NCI-H187 (cell line): ENCODE measurements around the gene ALDH7A1.
"Not testable (repeated sequence)": the region's sequence is repeated elsewhere in the genome, so short reads cannot be mapped to it uniquely, and the experiment has no call there.

Experiments used
- DNase-seq, 2 experiments: peaks; one replicate each; lab custom pipeline; 2025; lab: John Stamatoyannopoulos, UW

The ALDH7A1 gene

GRCh38 chr5:126534553-126534952 lies 60.5 kb downstream of the ALDH7A1 start:
- DNase-seq = no peak

DNA sequence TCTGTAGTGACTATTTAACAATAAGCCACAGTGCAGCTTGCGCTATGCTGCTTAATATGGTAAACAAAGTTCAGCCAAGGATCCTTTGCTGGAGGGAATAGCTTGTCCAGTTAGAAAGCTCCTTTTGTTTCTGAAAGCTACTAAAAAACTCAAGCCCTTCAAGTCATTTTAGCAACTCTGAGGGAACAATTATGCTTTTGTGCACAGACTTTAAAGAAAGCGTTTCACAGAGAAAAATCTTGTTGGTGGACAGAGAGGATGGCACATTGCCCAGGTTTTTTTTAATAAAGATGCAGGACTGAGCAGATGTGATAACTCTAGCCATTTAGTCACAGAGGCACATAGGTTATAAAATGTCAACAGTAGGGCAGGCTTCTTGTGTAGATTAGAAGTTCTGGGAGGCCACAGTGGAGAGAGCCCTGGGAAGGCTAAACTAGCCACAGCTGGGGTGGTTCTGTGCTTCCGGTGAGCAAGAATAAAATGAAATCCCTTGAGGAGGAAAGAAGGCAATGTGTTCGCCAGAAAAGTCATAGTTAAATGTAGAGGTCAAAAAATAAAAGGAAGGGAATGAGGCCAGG lies 63.4 kb downstream of the ALDH7A1 start:
- no peak for DNase-seq

GRCh38 chr5:126527892-126528291 lies 67.1 kb downstream of the ALDH7A1 start:
- no peak for DNase-seq

GRCh38 chr5:126527158-126527557 lies 67.9 kb downstream of the ALDH7A1 start:
- DNase-seq = no peak

- no peak for DNase-seq
These were observed 68.5 kb downstream of the ALDH7A1 start for GRCh38 chr5:126526493-126526892.

GRCh38 chr5:126525630-126526245 lies 69.3 kb downstream of the ALDH7A1 start:
- DNase-seq = no peak

DNA sequence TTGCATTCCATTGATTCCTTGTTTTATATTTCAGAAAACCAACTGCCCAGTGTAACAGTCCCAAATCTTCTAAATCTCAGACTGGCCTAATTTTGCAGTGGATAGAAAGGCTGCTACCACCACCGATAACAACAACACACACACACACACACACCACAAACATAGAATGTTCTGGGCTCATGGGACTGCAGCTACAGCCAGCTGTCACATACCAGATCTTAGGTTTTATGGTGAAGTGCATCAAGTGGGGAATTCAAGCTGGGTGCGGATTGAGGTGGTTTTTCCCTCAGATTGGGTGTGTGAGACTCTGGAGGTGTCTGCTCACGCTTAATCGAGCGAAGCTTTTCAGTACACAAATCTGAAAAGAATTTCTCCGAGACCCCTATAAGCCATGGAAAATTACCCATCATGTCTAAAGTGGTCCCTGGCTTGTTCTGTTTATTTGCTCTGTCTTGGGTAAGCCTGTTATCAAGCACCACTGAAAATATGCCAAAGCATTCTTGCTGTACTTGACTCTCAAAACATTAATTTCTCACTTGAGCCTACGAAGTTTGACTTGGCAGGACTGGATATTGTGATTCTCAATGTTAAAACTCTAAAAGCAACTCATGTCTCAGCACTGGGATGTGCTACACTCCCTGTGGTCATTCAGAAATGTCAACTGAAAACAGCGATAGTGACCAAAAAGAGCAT lies 71.1 kb downstream of the ALDH7A1 start:
- no peak for DNase-seq

DNA sequence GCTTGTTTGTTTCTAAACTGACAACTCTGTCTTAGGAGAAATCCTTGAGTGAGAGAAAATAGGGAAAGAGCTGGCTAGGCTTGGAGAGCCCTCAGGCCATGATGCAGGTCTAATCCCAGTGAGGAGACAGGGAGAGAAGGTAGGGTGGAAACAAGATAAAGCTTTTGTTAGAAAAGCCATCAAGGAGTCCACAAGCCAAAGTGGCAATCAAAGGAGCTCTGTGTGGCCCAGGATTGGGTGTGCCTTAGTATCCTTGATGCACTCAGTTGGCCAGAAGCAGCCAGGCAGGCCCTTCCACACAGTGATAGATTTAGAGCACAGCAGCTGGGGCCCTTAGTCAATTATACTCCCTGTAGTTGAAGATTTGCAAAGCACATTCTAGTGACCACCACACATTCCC lies 73.9 kb downstream of the ALDH7A1 start:
- DNase-seq = no peak

DNA sequence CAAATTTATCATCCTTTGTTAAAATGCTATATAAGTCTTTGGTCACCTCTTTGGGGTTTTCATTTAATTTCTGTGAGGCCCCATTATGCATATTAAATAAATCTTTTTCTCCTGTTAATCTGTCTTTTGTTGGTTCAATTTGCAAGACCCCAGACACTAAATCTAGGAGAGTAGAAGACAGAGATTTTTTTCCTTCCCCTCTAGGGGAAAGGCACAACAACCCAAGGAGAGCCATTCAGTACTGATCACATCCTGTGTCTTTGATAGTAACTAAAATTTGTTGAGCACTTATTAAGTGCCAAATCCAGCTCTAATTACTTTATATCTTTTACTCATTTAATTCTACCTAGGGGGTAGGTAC lies 74.4 kb downstream of the ALDH7A1 start:
- DNase-seq = no peak

DNA sequence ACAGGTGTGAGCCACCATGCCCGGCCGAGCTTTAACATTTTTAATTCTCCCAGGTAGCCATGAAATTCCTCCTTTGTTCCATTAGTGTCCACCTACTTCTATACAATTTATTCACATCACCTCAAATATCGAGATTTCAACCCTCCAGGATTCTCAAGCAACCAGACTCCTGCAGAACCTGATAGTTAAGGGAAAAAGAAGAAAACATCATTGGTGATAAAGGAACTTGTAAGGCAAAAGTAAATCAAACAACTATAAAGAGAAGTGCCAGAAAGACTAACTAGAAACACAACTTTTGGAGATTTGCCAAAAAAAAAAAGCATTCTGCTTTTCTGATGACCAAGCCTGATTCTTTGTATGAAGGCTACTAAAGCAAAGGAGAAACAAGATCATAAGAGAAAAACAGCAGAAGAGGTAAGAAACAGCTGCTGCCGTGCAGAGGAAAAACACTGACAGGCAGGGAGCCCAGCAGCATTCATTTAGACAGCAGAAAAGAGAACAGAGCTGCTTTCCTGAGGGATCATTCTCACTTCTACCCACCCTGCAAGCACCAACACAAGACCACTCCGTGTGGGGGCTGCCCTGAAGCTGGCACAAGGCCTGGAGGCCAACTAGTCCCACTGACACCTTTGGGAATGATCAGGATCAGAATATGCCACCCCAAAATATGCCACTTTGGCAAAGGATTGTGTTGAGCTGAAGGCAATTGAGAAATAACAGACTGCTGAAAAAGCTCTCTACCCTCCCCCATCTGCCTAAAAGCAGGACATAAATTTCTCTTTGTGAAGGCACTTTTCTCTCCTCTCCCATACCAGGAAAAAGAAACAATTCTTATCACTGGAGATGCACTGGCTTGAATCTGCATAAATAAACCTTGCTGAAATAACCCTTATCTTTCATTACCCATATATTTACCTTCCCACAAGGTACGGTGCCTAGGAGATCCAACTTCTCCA lies 75.1 kb downstream of the ALDH7A1 start:
- DNase-seq = no peak

DNA sequence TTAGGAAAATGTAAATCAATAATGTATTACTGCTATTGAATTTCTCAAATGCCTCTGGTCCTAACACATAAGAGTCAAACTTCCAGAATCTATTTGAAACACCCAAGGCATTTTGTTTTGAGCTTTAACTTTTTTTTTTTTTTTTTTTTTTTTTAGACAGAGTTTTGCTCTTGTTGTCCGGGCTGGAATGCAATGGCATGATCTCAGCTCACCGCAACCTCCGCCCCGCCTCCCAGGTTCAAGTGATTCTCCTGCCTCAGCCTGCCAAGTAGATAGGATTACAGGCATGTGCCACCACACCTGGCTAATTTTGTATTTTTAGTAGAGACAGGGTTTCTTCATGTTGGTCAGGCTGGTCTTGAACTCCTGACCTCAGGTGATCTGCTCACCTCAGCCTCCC lies 75.8 kb downstream of the ALDH7A1 start:
- DNase-seq = not testable (repeated sequence)

DNA sequence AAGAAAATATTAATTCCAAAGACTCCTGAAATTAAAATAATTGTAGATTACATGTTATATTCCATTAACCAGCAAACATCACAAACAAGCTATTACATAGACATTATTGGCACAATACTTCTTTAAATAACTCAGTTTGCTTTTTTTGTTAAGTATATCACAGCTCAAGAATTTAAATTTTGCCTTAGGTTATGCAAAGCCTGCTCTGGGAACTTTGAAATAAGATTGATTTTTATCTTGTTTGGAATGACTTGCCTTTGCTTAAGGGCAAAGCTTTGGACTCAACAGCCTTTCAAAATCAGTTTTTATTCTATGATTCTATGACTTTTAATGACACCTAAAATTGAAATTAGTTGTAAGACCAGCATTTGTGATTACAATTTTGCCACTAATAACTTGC lies 78.2 kb downstream of the ALDH7A1 start:
- no peak for DNase-seq

DNA sequence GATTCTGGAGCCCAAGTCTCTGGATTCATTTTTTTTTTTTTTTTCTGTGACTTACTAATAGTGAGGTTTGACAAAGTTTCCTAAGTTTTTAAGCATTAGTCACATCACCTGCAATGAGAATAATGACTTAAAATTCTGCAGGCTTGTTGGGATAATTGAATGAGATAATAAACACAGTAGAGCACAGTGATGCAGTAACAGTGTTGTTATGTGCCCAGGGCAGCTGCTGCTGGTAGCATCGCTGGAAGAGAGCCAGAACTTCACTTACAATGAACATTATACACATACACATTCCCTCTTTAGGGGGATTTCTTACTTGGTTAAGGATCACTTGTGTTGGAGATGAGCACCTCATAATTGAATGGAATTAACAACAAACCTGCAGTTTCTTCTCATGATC lies 78.9 kb downstream of the ALDH7A1 start:
- DNase-seq = peak; percentile 36 to 75

GRCh38 chr5:126515337-126515736 lies 79.7 kb downstream of the ALDH7A1 start:
- no peak for DNase-seq

DNA sequence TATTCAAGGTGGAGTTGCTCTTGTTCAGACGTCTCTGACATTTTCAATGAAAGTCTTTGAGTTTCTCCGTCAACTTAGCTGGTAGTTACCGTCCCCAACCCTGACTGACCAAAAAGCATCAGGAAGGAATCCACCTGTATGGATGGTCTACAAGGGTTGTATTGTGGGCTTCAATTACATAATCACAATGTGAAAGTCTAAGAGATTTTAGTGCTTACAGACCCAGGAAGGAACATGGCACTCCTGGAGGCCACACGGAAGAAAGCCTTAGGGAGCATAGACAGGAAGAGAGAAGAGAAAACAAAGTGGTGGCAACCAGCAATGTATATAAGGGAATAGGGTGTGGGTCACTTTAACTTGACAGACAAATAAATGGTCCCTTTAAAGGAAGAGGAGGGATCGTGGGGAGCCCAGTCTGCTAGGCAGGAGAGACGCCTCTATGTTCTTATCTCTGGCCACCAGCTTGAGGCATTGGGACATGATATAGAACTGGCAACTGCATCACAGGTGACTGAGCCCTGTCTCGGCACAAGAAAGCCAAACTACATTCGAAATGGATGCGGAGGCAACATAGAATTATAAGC lies 80.4 kb downstream of the ALDH7A1 start:
- no peak for DNase-seq

- DNase-seq = no peak
These were observed 80.9 kb downstream of the ALDH7A1 start for GRCh38 chr5:126514131-126514557.

GRCh38 chr5:126513703-126514102 lies 81.3 kb downstream of the ALDH7A1 start:
- no peak for DNase-seq

DNA sequence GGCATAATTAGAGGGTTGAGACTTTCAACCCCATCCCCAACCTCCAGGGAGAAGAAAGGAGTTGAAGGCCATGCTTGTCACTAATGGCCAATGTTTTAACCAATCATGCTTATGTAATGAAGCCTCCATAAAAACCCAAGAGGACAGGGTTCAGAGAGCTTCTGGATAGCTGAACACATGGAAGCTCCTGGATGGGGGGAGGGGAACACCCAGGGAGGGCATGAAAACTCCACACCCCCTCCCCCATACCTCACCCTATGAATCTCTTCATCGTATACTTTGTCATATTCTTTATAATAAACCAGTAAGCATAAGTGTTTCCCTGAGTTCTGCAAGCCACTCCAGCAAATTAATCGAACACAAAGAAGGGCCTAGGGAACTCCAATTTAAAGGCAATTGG lies 81.7 kb downstream of the ALDH7A1 start:
- DNase-seq = no peak

DNA sequence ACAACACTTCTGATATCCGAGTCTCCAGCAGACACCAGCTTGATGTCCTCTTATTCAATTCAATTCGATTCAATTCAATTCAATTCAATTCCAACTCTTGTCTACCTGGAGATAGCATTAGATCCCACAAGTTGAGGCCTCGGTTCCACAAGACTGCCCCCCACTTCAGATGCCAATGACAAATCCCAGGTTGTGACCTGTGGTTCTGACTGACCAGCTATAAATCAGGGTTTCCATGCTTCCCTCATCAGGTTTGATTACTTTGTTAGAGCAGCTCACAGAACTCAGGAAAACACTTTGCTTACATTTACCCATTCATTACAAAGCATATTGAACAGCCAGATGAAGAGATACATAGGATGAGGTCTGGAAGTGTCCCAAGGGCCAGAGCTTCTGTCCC lies 82.6 kb downstream of the ALDH7A1 start:
- no peak for DNase-seq

- DNase-seq = no peak
These were observed 83.1 kb downstream of the ALDH7A1 start for GRCh38 chr5:126511961-126512360.

DNA sequence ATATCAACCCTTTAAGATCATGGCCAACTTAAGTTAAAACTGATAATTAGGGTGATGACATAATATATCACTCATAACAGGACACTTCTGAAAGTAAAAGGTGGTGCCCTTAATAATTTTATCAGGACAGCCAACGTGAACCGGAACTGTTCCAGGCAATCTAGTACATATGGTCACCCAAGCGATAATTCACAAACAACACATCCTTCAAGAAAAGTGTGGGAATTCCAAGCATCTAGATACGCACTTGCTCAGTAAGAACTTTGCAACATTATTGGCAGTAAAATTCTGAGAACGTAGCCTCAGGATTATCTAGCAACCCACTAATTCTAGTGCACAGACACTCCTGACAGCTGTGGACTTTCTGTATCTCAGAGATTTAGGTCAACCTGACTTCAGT lies 85.7 kb downstream of the ALDH7A1 start:
- DNase-seq = no peak

GRCh38 chr5:126508962-126509279 lies 86.1 kb downstream of the ALDH7A1 start:
- DNase-seq = no peak
